H1 (cell line): ENCODE results near the gene MBOAT2. TPM values are rescaled to one million over a fixed set of nuclear protein-coding genes. Genes with fewer than 3 reads are reported as not detected.

ENCODE experiments used
- CTCF ChIA-PET: fragments of 300-600 bp; sonication (Branson Sonifier 250); formaldehyde crosslinking; loops from one replicate; lab custom pipeline; 2021; ENCODE audit not compliant: partially characterized antibody; lab: Charles Lee
- POLR2A ChIA-PET: fragments of 300-600 bp; sonication (Branson Sonifier 250); formaldehyde crosslinking; loops from one replicate; lab custom pipeline; 2021; ENCODE audit warnings: inconsistent platforms; ENCODE audit not compliant: partially characterized antibody; lab: Charles Lee
- DNase-seq, 2 experiments: peaks; one replicate each; pipeline versions ENCODE4 v3.0.0 to v3.0.0-alpha.2; 2010 to 2022; ENCODE audit warnings: low spot score in 2 of 2, low read depth in 1 of 2, mixed read lengths in 1 of 2
- FAIRE-seq: peaks from 2 replicates; lab custom pipeline; 2011; peaks lifted over from hg19 to GRCh38; lab: Jason Lieb, UNC
- H2AFZ ChIP-seq: 2 replicates; pipeline ENCODE4 v1.8.1; 2012; ENCODE audit warnings: low read length, inconsistent platforms
- H2AK5ac ChIP-seq: 2 replicates; pipeline ENCODE4 v1.6.1; 2013; ENCODE audit warnings: low read depth, low read length
- H2BK120ac ChIP-seq: replicated peaks from 2 replicates; pipeline ENCODE3; 2013; ENCODE audit warnings: low read depth, low read length, inconsistent platforms
- H2BK12ac ChIP-seq: 2 replicates; pipeline ENCODE4 v1.6.1; 2013; ENCODE audit warnings: low read depth, low read length
- H2BK15ac ChIP-seq: 2 replicates; pipeline ENCODE4 v1.6.1; 2013; ENCODE audit warnings: low read length
- H2BK20ac ChIP-seq: 2 replicates; pipeline ENCODE4 v1.6.1; 2013; ENCODE audit warnings: low read length
- H2BK5ac ChIP-seq: 2 replicates; pipeline ENCODE4 v1.6.1; 2013; ENCODE audit warnings: low read depth, low read length
- H3K14ac ChIP-seq: 2 replicates; pipeline ENCODE4 v1.6.1; 2013; ENCODE audit warnings: inconsistent platforms; ENCODE audit not compliant: insufficient read length
- H3K18ac ChIP-seq: 2 replicates; pipeline ENCODE4 v1.6.1; 2013; ENCODE audit warnings: low read length; ENCODE audit errors: extremely low read depth
- H3K23ac ChIP-seq: 2 replicates; pipeline ENCODE4 v1.6.1; 2013; ENCODE audit warnings: inconsistent platforms; ENCODE audit not compliant: insufficient read length
- H3K23me2 ChIP-seq: 2 replicates; pipeline ENCODE4 v1.6.1; 2013; ENCODE audit warnings: low read depth, low read length
- H3K27ac ChIP-seq: 2 replicates; pipeline ENCODE4 v1.6.1; 2011; ENCODE audit warnings: low read depth, low read length, inconsistent platforms
- H3K27me3 ChIP-seq, 4 experiments: replicated peaks in 1 of 4; 1 replicate in 1 of 4; 2 replicates in 3 of 4; pipeline versions ENCODE4 v1.6.1 to v1.8.1; 2011 to 2013; ENCODE audit warnings: low read length in 3 of 4, mild to moderate bottlenecking in 3 of 4, inconsistent platforms in 2 of 4, mixed read lengths in 2 of 4, moderate library complexity in 1 of 4; ENCODE audit not compliant: control insufficient read depth in 3 of 4, insufficient read depth in 3 of 4; ENCODE audit errors: extremely low read depth in 1 of 4
- H3K36me3 ChIP-seq, 4 experiments: 2 replicates each; pipeline versions ENCODE4 v1.6.1 to v1.8.1; 2011 to 2013; ENCODE audit warnings: mild to moderate bottlenecking in 4 of 4, low read length in 3 of 4, moderate library complexity in 2 of 4, control low read depth in 1 of 4, inconsistent platforms in 1 of 4; ENCODE audit not compliant: insufficient read depth in 4 of 4, control insufficient read depth in 2 of 4
- H3K4ac ChIP-seq: replicated peaks from 2 replicates; pipeline ENCODE3; 2013; ENCODE audit warnings: low read length, low read depth, mixed read lengths, inconsistent platforms; ENCODE audit not compliant: insufficient read length
- H3K4me1 ChIP-seq, 4 experiments: replicated peaks in 1 of 4; 1 replicate in 1 of 4; 2 replicates in 3 of 4; pipeline versions ENCODE4 v1.6.1 to v1.8.1; 2011 to 2013; ENCODE audit warnings: low read length in 3 of 4, inconsistent platforms in 2 of 4, mixed read lengths in 1 of 4; ENCODE audit not compliant: insufficient read depth in 4 of 4, control insufficient read depth in 3 of 4
- H3K4me2 ChIP-seq, 2 experiments: 2 replicates each; pipeline versions ENCODE4 v1.6.1 to v1.8.1; 2011 to 2013; ENCODE audit warnings: low read depth in 2 of 2, low read length in 2 of 2, control low read depth in 1 of 2, inconsistent platforms in 1 of 2, mild to moderate bottlenecking in 1 of 2; ENCODE audit not compliant: insufficient read depth in 1 of 2
- H3K4me3 ChIP-seq, 4 experiments: fragments of 200-600, 300-600 bp in 1 of 4; sonication (generic), shearing (Covaris generic), sonication (Bioruptor Twin) in 1 of 4; 2 replicates each; pipeline versions ENCODE4 v1.5.1 to v1.8.1; 2011 to 2016; ENCODE audit warnings: low read length in 4 of 4, low read depth in 3 of 4, control low read depth in 2 of 4, inconsistent platforms in 2 of 4, mild to moderate bottlenecking in 2 of 4, mixed read lengths in 1 of 4, moderate library complexity in 1 of 4; ENCODE audit not compliant: insufficient read depth in 2 of 4; ENCODE audit errors: extremely low read depth in 1 of 4
- H3K56ac ChIP-seq: replicated peaks from 2 replicates; pipeline ENCODE3; 2013; ENCODE audit warnings: low read depth, mild to moderate bottlenecking, mixed read lengths, low read length, inconsistent platforms; ENCODE audit not compliant: insufficient read length
- H3K79me1 ChIP-seq: 2 replicates; pipeline ENCODE4 v1.6.1; 2013; ENCODE audit warnings: low read depth, low read length, control low read depth
- H3K79me2 ChIP-seq, 2 experiments: 2 replicates each; pipeline versions ENCODE4 v1.6.1 to v1.8.1; 2012 to 2013; ENCODE audit warnings: low read length in 2 of 2, mild to moderate bottlenecking in 2 of 2, inconsistent platforms in 1 of 2; ENCODE audit not compliant: insufficient read depth in 2 of 2, control insufficient read depth in 1 of 2
- H3K9ac ChIP-seq, 4 experiments: replicated peaks in 1 of 4; 1 replicate in 1 of 4; 2 replicates in 3 of 4; pipeline versions ENCODE4 v1.6.1 to v1.8.1; 2011 to 2013; ENCODE audit warnings: low read depth in 3 of 4, low read length in 3 of 4, control low read depth in 2 of 4, mild to moderate bottlenecking in 2 of 4, moderate library complexity in 2 of 4, inconsistent platforms in 1 of 4; ENCODE audit errors: extremely low read depth in 1 of 4
- H3K9me3 ChIP-seq, 2 experiments: 2 replicates each; pipeline versions ENCODE4 v1.6.1 to v1.8.1; 2012 to 2013; ENCODE audit warnings: mild to moderate bottlenecking in 2 of 2, moderate library complexity in 2 of 2, control low read depth in 1 of 2, inconsistent platforms in 1 of 2, low read depth in 1 of 2, low read length in 1 of 2, mixed read lengths in 1 of 2; ENCODE audit not compliant: insufficient read depth in 2 of 2
- H4K20me1 ChIP-seq, 2 experiments: replicated peaks in 1 of 2; 2 replicates each; pipeline versions ENCODE3 to v1.8.1; 2011 to 2013; ENCODE audit warnings: inconsistent platforms in 2 of 2, low read length in 2 of 2, mild to moderate bottlenecking in 1 of 2; ENCODE audit not compliant: insufficient read depth in 2 of 2, control insufficient read depth in 1 of 2
- H4K5ac ChIP-seq: 2 replicates; pipeline ENCODE4 v1.6.1; 2013; ENCODE audit warnings: low read length, low read depth, mixed read lengths, inconsistent platforms; ENCODE audit not compliant: insufficient read length
- H4K8ac ChIP-seq: 2 replicates; pipeline ENCODE4 v1.8.0; 2013; ENCODE audit warnings: mild to moderate bottlenecking, moderate library complexity, low read length, inconsistent platforms; ENCODE audit not compliant: insufficient read depth; ENCODE audit errors: extremely low read depth
- H4K91ac ChIP-seq: replicated peaks from 2 replicates; pipeline ENCODE3; 2013; ENCODE audit warnings: low read length, mixed read lengths, inconsistent platforms; ENCODE audit not compliant: insufficient read length
- ASH2L ChIP-seq: fragments of 200-600, 300-600 bp; sonication (generic); IDR thresholded peaks from one replicate; pipeline ENCODE4 v1.7.1; 2017; ENCODE audit warnings: low read length
- BCL11A ChIP-seq, 2 experiments: IDR thresholded peaks; one replicate each; pipeline ENCODE4 v1.6.1; 2011; ENCODE audit warnings: low read depth in 2 of 2, low read length in 2 of 2, mild to moderate bottlenecking in 2 of 2
- BRCA1 ChIP-seq: IDR thresholded peaks from 2 replicates; pipeline ENCODE4 v1.6.1; 2012; ENCODE audit warnings: low read depth, low read length, improper control_type of control experiment
- CHD1 ChIP-seq: IDR thresholded peaks from 2 replicates; pipeline ENCODE4 v1.6.1; 2012; ENCODE audit warnings: low read depth, low read length, improper control_type of control experiment
- JUND ChIP-seq: IDR thresholded peaks from 2 replicates; pipeline ENCODE4 v1.6.1; 2011; ENCODE audit warnings: mild to moderate bottlenecking, improper control_type of control experiment, low read length
- POU5F1 ChIP-seq: IDR thresholded peaks from 2 replicates; pipeline ENCODE4 v1.6.1; 2011; ENCODE audit warnings: low read depth, mild to moderate bottlenecking, low read length, moderate library complexity
- SAP30 ChIP-seq: fragments of 300-600 bp; sonication (generic); IDR thresholded peaks from 2 replicates; pipeline ENCODE4 v1.7.1; 2012; ENCODE audit warnings: low read length, moderate library complexity, mild to moderate bottlenecking, inconsistent platforms; ENCODE audit not compliant: insufficient read depth, insufficient replicate concordance
- SIRT6 ChIP-seq: IDR thresholded peaks from one replicate; pipeline ENCODE4 v1.7.1; 2012; ENCODE audit warnings: low read length, inconsistent platforms
- SIX5 ChIP-seq: IDR thresholded peaks from 2 replicates; pipeline ENCODE4 v1.6.1; 2011; ENCODE audit warnings: mild to moderate bottlenecking, low read depth, low read length
- SP1 ChIP-seq: IDR thresholded peaks from 2 replicates; pipeline ENCODE4 v1.6.1; 2011; ENCODE audit warnings: low read depth, low read length
- SRF ChIP-seq: IDR thresholded peaks from 2 replicates; pipeline ENCODE4 v1.6.1; 2011; ENCODE audit warnings: mild to moderate bottlenecking, low read depth, low read length, moderate library complexity
- ZNF274 ChIP-seq: IDR thresholded peaks from 2 replicates; pipeline ENCODE4 v1.7.0; 2012; ENCODE audit warnings: low read length, borderline replicate concordance; ENCODE audit errors: extremely low read depth
- WGBS, 2 experiments: shearing (Covaris generic) in 1 of 2; methylation state at CpG; one replicate each; pipeline versions ENCODE4 v1.1.6 to v1.1.7; 2013 to 2015; ENCODE audit warnings: low lambda C conversion rate in 2 of 2, mixed read lengths in 2 of 2, inconsistent platforms in 1 of 2, low coverage in 1 of 2, missing lambda C conversion rate in 1 of 2; ENCODE audit not compliant: insufficient replicate concordance in 2 of 2, insufficient coverage in 1 of 2, insufficient read length in 1 of 2; ENCODE audit errors: extremely low coverage in 1 of 2, missing lambda C conversion rate in 1 of 2; 5-methylcytosine and 5-hydroxymethylcytosine counted together
- polyA plus RNA-seq, 7 experiments: library from polyadenylated mRNA; depleted of rRNA in 3 of 7; stranded (reverse) in 5 of 7; unstranded in 2 of 7; fragments of >200 nt in 5 of 7; fragments of 200-250 nt in 2 of 7; gene quantifications; 1 replicate in 5 of 7; 2 replicates in 1 of 7; 4 replicates in 1 of 7; pipeline versions ENCODE4 v1.2.1 to v1.2.3, GENCODE V29; 2011 to 2013; ENCODE audit warnings: missing spikeins in 2 of 7, mixed read lengths in 2 of 7
- total RNA-seq: library from RNA; stranded (reverse); fragmentation: NEBNext Ultra II Directional; extraction: Animal tissue kit (Norgen Biotek cat#: 25700); gene quantifications from 2 replicates; pipeline ENCODE4 v1.2.1, GENCODE V29; 2021
- TF ChIP-seq, protein P1 (sequence below): IDR thresholded peaks from 2 replicates; pipeline ENCODE4 v1.6.1; 2012; ENCODE audit warnings: inconsistent platforms

MBOAT2 gene
- total and polyA plus RNA-seq, 2 of the 8 experiments (the other 6 are each of a cell fraction or from before 2014, with no cell fraction given) = 11.2 to 23.4 TPM

DNA sequence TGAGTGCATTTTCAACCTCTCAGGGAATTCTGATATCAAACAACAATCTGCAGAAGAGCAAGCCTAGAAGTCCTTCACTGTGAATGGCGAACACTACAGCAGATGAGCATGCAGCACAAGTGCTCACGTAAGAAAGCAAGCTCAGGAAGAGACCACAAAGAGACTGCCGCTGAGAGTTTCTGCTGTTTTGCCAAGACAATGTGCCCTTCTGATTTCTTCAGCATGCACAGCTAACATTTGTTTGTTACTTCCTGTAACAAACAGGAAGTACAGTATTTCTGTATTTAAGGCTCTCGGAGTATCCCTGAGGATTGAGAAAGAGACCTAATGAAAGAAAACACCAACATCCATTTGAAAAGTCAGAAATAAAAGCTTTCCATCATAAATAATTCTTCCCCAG lies 45.9 kb downstream of the MBOAT2 start:
- POLR2A ChIA-PET = no interaction called here
- no peak overlapping the region for H3K18ac ChIP-seq
- H2BK12ac ChIP-seq = no peak overlapping the region
- no peaks in the 10 kb centered on the region for H3K27me3 ChIP-seq
- no peak overlapping the region for H2BK15ac ChIP-seq
- H3K23me2 ChIP-seq = no peaks in the 10 kb centered on the region
- H3K14ac ChIP-seq = no peak overlapping the region
- H3K23ac ChIP-seq = no peak overlapping the region
- H3K4ac ChIP-seq = no peak overlapping the region
- no peak for TF ChIP-seq SRF
- no peak for TF ChIP-seq SIRT6
- no peak for TF ChIP-seq SAP30
- TF ChIP-seq POU5F1 = no peak
- no peak for TF ChIP-seq JUND
- no peak for TF ChIP-seq BCL11A (IDR thresholded peaks at IDR 0.05; ENCODE audit: low read depth in 2 of 2, low read length in 2 of 2)
- no peak for TF ChIP-seq ZNF274
- TF ChIP-seq, protein P1, sequence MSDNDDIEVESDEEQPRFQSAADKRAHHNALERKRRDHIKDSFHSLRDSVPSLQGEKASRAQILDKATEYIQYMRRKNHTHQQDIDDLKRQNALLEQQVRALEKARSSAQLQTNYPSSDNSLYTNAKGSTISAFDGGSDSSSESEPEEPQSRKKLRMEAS = no peak
- TF ChIP-seq CHD1 = no peak
- TF ChIP-seq ASH2L = no peak
- no peak for TF ChIP-seq BRCA1
- TF ChIP-seq SIX5 = no peak
- TF ChIP-seq SP1 = no peak
- TF ChIP-seq, all 59 proteins: peak for 0
- no peak overlapping the region for H2AFZ ChIP-seq
- no peak overlapping the region for H4K91ac ChIP-seq
- H3K9me3 ChIP-seq = peaks cover 0 to 5% of the 10 kb centered on the region in 2 experiments; a peak in 1 of 4 replicates
- H3K56ac ChIP-seq = no peak overlapping the region
- H3K36me3 ChIP-seq = no peaks in the 10 kb centered on the region; a peak in 4 of 8 replicates
- peaks cover 0 to 27% of the 10 kb centered on the region in 2 experiments; a peak in 2 of 4 replicates for H3K79me2 ChIP-seq
- H2BK120ac ChIP-seq = no peak overlapping the region
- no peak for DNase-seq
- H3K4me3 ChIP-seq = no peak overlapping the region
- no peak overlapping the region for H2AK5ac ChIP-seq
- H4K20me1 ChIP-seq = no peaks in the 10 kb centered on the region
- WGBS, 2 experiments = 90% methylated on average over 4 of the region's 4 CpGs; no CpG with 5 or more reads in 1 of the 2 experiments
- H3K9ac ChIP-seq = no peak overlapping the region
- no peak overlapping the region for H4K5ac ChIP-seq
- no peak overlapping the region for H2BK5ac ChIP-seq
- H2BK20ac ChIP-seq = no peak overlapping the region
- no peak overlapping the region for H4K8ac ChIP-seq
- H3K4me1 ChIP-seq = no peaks in the 10 kb centered on the region; a peak in 1 of 7 replicates
- CTCF ChIA-PET = interaction anchor here (0.8 to 0.9 kb wide), 2 partner anchors 11 to 70 kb away, joined by 4 read pairs; no protein-coding TSS in a partner anchor
- peaks cover 4% of the 10 kb centered on the region; the same call in 1 of the 2 replicates for H3K79me1 ChIP-seq
- no peak overlapping the region for H3K27ac ChIP-seq
- FAIRE-seq = no peak
- H3K4me2 ChIP-seq = no peak overlapping the region
